ENCODE results near the gene GFOD1. TPM values are rescaled to one million over a fixed set of nuclear protein-coding genes. Genes with fewer than 3 reads are reported as not detected.
"Not testable (repeated sequence)": the region's sequence is repeated elsewhere in the genome, so short reads cannot be mapped to it uniquely, and the experiment has no call there.

GFOD1 gene
- total RNA-seq, 1 donor from 2014 or later = 9.6 TPM

DNA sequence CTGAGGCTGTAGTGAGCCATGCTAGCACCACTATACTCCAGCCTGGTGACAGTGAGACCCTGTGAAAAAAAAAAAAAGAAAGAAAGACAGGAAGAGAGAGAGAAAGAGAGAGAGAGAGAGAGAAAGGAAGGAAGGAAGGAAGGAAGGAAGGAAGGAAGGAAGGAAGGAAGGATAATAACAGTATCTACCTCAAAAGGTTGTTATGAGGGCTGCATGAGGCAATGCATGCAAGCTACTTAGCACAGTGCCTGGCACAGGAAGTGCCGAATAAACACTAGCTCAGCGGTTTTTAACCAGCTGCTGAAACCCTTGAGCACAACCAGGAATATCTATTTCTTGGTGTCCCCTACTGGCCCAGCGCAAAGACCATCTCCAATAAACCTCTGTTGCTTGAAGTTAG is 96.7 kb downstream of the GFOD1 start:
- no peak for ATAC-seq
- DNase-seq (ENCODE audit: low spot score) = peak; percentile 40

DNA sequence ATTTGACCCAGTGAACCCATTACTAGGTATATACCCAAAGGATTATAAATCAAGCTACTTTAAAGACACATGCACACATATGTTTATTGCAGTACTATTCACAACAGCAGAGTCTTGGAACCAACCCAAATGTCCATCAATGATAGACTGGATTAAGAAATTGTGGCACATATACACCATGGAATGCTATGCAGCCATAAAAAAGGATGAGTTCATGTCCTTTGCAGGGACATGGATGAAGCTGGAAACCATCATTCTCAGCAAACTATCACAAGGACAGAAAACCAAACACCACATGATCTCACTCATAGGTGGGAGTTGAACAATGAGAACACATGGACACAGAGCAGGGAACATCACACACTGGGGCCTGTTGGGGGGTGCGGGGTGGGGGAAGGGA is 98.2 kb downstream of the GFOD1 start:
- peak; percentile 21 for DNase-seq (ENCODE audit: low spot score)
- not testable (repeated sequence) for ATAC-seq

DNA sequence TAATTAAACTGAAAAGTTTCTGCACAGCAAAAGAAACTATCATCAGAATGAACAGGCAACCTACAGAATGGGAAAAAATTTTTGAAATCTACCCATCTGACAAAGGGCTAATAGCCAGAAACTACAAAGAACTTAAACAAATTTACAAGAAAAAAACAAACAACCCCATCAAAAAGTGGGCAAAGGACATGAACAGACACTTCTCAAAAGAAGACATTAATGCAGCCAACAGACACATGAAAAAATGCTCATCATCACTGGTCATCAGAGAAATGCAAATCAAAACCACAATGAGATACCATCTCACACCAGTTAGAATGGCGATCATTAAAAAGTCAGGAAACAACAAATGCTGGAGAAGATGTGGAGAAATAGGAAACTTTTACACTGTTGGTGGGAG is 98.6 kb downstream of the GFOD1 start:
- DNase-seq (ENCODE audit: low spot score); ATAC-seq: not testable (repeated sequence)

DNA sequence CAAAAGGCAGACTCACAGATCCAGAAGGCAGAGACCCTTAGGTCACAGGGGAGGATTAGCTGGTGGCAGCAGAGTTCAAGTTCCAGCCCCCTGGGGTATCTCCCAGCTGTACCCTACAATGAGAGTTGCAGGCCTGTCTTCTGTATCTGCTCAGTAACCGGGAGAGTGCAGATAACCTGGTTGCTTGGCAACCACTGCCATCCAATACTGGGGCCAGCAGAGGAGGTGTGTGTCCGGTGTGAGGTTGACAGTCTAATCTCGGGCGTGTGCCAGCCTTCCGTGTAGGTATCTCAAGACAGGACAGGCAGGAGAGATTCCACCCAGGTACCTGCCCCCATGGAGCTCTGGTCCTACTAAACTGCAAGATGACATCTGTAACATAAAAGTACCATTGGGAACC is 102.4 kb downstream of the GFOD1 start:
- ATAC-seq (peak; percentile 68), DNase-seq (ENCODE audit: low spot score) (peak; percentile 64)

DNA sequence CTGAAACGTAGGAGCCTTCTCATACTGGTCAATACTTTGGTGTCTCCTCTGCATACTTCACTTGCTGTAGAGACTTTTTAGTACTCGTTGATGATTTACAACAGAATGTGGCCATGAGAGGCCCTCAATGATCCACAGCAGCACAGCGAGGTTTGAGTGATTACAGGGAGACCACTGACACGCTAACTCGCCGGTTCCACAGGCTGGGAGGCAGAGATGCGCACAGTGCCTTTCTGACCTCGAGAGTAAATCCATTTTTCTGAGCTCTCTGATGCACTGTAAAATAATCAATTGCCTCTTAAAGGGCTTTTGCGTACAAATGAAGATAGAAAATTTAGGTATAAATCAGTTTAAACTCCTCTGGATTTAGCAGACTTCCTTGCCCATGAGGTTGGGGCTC is 102.9 kb downstream of the GFOD1 start:
- DNase-seq (ENCODE audit: low spot score) (peak; percentile 34), ATAC-seq (no peak)

DNA sequence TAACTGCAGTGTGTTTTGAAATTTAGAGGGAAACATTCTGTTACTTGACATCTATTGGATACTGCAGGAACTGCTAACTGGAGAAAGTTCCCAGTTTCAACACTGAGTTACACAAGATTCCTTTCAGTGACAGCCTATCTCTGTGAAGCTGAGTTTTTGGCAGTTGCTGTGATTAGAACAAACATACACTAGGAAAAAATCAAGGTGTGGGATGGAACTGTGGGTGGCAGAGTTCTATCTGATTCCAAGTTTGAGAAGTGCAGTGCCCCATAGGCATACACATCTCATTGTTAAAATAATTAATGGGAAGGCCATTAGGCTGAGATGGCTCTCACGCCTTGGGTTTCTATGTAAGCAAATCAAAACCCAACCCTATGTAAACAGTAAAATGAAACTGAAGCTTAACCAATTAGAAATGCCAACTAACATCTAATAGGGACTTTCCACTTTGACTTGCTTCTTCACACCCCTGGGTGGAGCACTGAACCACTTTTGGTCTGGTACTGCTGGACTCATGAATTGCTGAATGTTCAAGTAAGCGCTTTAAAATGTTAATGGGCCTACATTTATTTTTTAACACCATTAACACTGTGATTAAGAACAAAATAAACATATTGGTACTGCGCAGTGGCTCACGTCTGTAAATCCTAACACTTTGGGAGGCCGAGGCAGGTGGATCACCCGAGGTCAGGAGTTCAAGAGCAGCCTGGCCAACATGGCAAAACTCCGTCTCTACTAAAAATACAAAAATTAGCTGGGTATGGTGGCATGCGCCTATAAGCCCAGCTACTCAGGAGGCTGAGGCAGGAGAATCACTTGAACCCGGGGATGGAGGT is 103.9 kb downstream of the GFOD1 start:
- DNase-seq (ENCODE audit: low spot score) (peak; percentile 57), ATAC-seq (peak; percentile 82)

DNA sequence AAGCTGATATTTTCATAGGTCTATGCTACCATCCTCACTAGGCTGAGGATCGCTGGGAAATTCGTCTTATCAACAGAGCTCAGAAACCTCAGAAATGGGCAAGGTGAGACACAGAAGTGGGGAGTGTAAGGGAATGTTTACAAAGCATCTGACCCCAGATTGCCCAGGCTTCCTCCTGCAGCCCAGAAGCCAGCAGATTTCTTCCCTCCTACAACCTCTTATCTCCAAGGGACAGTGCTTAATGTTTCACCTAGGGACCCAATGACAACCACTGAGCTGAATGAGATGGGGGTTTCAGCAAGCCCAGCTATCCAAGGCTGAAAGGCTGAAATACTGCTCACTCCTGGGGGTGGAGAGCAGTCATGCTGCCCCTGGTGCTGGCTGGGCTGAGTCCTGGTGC is 106.6 kb downstream of the GFOD1 start:
- no peak for ATAC-seq
- no peak for DNase-seq (ENCODE audit: low spot score)

DNA sequence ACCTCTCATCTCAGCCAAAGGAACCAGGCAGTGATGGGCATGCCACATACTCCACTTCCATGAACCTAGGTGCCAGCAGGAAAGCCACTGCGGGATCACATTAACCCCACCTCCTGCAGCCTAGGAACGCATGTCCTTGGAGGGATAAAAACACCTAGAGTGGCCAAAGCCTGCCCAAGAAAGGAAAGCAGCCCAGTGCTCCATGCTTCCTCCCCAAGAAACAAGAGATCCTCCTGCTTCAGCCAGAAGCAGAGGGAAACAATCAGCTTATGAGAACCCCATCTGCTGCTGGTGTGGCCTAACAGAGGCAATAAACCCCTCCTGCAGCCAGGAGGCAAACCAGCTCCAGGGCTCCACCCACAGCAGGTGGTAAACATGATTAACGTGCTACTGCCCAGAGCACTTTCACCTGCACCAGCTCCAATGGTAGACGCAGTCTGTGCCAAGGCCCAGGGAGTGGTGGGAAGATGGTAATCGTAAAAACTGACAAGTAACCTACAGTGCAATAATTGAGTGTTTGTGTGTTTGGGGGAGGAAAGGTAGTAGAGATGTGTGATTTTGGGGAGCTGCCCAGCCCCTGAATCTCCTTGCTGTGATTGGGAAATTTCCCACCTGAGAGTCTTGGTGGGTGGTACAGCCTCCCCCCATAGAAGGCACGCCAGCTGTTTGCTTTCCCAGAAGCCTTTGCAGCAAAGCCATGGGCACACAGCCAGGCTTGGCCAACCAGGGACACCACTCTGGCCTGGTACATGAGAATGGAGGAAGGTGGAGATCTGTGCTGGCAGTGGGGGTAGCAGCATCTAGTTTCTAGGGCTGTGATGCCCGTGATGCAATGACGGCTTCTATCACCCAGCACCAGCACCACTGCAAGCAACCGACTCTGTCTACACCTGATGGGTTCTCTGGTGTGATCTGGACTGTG is 108.5 kb downstream of the GFOD1 start:
- ATAC-seq = no peak
- peak; percentile 46 for DNase-seq (ENCODE audit: low spot score)

DNA sequence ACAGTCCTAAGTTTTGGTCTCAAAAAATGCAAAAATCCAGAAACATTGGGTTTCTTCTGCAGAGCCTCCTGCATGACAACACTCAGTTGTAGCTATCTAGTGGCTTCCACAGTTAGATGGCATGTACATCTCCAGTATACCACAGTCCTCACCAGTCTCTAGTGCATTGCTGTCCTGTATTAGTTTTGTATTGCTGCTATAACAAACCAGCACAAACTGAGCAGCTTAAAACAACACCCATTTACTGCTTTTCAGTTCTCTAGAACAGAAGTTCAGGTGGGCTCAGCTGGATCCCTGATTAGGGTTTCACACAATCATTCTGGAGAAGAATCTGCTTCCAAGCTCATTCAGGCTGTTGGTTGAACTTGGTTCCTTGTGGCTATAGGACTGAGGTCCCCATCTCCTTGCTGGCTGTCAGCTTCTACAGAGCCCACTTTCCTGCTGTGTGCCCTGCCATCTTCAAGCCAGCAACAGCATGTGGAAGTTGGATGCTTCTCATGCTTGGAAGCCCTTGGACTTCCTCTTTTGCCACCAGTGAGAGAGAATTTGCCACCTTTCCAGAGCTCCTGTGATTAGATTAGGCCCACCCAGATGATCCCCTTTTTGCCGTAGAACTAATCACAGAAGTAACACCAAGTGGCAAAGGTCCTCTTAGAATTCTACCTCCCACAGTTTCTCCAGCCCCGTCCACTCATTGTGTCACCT is 110.2 kb downstream of the GFOD1 start:
- ATAC-seq (no peak), DNase-seq (ENCODE audit: low spot score) (no peak)

DNA sequence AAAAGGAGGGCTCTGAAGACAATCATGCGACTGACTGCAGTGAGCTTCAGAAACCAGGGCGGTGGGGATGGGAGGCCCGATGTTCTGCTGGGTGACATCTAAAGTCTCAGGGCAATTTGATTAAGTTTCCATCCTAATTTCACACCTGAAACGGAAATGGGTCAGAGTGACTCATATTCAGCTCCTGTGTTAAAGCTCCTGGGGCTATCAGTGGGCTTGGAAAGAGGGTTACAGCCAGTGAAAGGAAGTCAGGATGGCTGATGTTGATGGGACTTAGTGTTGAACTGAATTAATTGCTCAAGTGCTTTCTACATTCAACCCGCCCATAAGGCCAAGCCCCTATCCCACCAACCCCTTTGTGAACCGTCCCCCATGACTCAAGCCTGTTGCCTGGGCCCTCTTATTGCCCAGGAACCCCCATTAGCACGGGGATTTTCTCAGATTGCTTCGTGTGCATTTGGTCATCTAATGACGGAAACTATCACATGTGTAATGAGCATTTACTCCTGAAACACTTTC is 112.0 kb downstream of the GFOD1 start:
- ATAC-seq (no peak), DNase-seq (ENCODE audit: low spot score) (no peak)

DNA sequence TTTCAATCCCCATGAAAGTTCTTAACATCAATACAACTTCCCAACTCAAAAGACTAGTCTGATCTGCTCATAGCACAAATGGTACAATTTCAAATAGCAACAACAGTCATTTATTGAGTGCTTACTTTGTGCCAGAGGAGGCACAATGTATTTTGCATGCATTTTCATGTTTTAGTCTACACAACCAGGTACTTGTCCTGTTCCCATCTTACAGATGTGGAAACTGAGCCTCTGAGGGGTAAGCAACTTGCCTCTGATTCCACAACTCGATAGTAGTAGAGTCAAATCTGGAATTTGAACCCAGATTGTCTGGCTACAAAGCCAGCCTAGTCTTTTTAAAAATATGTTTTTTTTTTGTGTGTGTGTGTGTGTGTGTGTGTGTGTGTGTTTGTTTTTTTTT is 113.5 kb downstream of the GFOD1 start:
- ATAC-seq = no peak
- no peak for DNase-seq (ENCODE audit: low spot score)

DNA sequence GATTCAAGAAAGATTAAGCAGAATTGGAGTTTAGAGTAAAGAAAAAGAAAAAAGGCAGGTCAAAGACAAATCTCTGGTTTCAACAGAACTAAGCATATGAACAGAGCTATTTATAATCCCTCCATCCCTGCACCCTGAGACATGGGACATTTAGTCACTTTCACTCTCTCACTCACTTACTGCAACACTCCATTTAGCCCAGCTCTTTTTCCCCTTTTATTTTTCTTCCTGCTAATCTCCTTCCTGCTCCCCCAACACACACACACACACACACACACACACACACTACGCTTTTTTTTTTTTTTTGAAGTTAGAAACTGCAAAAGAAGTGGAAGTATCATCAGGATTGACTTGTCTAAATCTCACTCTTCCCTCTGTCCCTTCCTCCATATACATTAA is 113.9 kb downstream of the GFOD1 start:
- ATAC-seq = no peak
- DNase-seq (ENCODE audit: low spot score) = no peak

DNA sequence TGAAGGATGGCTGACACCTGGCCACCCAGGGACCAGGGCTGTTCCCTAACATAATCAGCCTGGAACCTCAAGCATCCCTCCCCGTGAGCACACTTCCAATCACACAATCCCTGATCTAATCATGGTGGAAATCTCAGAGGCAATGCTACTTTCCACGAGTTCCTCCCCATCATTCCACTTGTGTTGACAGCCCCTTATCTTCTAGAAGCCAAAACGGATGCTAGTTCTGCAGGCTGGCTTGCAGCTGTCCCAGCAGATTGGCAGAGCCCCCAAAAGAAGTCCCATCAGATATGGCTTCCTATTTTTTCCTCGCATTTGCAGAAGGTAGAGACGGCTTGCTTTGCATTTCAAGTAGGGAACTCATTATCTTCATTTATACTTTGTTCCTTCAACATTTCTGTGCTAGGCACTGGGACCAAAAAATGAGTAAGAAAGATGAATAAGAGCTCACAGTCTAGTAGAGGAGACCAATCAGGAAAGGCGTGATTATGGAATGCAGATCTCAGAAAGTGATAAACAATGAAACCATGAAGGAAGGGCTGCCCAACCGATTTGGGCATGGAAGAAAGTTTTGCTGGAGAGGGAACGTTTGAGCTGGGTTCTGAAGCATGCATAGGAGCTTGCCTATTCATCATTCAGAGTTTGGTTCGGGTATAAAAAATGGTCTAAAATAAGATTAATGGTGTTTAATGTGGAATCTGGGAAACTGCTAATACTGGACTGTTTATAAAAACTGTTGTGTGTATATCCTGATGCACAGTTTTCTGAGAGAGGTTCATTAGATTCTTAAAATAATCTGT is 114.5 kb downstream of the GFOD1 start:
- no peak for ATAC-seq

DNA sequence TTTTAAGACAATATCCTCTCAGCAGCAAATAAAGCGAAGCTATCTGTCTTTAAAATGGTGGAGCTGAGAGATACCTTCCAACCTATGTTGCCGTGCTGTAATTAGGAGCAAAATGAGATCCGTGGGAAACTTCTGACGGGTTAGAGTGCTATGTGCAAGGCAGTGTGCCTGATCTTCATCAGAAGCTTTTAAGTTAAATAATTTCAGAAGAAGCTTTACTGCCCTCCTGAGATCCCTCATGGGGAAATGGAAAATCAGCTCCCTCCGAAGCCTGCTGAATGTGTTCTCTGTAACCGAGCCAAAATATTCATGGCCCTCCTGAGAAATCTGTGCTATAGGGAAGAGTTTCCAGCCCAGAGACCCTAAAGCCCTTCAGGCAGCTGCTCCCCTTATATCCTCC is 115.3 kb downstream of the GFOD1 start:
- ATAC-seq (no peak), DNase-seq (ENCODE audit: low spot score) (no peak)

More for the DNA sequence above, 114.5 kb downstream of the GFOD1 start:
- no peak for DNase-seq (ENCODE audit: low spot score)

DNA sequence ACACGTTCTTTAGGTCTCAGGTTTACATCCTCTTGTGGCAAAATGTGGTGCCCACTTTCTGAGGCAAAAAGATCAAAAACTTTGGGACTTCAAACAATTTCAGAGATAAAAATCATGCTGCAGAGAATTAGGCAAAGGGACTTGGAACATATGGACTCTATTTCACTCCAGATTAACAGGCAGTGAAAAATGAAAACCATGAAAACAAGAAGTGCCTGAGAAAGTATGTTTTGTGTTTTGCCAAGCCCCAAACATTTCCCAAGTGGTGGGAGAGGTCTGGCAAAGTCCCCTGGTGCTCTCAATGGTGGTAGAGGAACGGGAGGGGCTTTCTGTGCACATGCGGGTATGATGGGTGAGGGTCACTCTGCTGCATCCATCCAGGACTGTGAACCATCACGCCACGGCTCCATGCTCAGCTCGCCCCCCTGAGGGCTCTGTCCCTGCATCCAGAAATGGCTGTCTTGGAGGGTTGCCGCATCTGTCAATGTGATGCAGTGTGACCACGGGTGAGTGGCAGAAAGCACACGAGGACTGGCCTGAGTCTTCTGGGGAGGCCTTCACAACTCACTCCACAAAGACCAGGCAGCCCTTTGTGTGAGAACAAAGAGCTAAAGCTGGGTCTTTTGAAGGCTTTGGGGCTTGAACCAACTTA is 115.9 kb downstream of the GFOD1 start:
- ATAC-seq (no peak), DNase-seq (ENCODE audit: low spot score) (no peak)

DNA sequence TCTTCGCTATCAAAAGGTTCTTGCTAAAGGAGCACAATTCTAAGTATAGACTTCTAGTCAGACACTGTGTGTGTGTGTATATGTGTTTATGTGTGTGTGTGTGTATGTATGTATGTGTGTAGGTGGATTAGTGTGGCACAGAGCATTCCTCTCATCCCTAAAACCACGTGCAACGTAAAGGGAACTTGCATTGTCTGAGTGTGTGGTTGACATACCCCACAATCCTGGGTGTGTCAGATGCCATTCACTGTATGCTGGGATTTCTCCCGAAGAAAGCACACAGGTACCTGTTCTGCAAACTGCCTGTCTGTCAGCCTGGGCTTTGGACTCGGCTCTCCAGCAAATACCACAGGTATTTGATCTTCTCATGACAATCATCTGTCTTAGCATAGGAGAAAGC is 116.8 kb downstream of the GFOD1 start:
- DNase-seq (ENCODE audit: low spot score) (no peak), ATAC-seq (no peak)

DNA sequence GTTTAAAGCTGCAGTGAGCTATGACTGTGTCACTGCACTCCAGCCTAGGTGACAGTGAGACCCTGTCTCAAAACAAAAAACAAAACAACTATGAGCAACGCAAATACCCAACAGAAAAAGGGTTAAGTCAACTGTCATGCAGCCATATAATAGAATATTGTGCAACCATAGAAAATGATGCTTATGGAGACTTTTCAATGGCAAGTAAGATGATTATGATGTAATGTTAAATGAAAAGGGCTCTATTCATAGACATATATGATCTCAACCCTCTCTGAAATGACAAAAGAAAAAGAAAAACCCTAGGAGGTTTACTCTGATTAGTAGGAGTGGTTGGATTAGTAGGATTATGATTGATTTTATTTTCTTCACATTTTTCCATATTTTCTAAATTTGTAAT is 117.8 kb downstream of the GFOD1 start:
- ATAC-seq = no peak

DNA sequence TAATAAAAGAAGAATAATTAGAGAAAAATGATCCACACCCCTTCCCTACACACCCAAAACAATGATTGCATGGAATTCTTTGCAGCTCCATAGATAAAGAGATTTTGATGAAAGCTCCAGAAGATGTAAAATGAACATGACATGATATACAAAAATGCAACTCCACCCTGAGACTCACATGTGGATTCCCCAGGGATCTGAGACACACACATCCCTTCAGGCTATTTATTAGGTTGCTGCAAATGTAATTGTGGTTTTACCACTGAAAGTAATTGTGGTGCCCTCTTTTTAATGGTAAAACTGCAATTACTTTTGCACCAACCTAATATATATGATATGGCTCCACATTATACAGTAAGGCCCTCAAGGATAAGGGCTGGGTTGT is 118.7 kb downstream of the GFOD1 start:
- DNase-seq (ENCODE audit: low spot score) (no peak), ATAC-seq (no peak)

More for the DNA sequence above, 117.8 kb downstream of the GFOD1 start:
- DNase-seq (ENCODE audit: low spot score) = no peak

DNA sequence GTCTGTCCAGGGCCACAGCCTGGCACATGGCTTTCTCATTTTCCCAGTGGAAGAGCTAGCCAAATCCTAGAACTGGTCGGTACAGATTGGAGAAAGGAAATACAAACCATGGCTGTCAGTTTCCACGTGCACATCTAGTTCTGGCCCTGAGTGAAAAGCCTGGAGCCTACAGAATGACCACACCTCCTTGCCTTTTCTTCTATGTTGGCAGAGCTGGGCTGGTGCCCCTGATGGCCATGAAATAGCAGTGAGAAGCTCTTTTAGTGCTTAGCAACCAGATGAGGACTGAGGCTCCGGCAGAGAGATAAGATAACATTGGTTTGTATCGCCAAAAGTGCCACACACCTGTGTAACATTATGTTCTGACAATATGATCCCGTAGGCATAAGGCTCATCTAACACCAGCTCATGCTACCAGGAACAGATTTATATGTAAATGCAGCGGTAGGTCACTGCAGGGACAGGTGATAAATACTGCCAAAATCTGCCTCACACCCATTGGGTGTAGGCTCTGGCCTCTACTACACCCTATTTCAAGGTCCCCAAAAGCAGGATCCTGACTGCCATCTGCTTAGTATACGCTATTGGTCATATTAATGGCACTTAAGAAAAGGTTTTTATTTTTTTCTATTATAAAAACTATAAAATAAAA is 119.2 kb downstream of the GFOD1 start:
- DNase-seq (ENCODE audit: low spot score) = no peak

More for the DNA sequence above, 119.2 kb downstream of the GFOD1 start:
- no peak for ATAC-seq

Data from left lobe of liver (tissue), 2 donors.